ENCODE measurements around the gene SMIM10. TPM values are rescaled to one million over a fixed set of nuclear protein-coding genes. Genes with fewer than 3 reads are reported as not detected.

The SMIM10 gene
- 11.4 and 14.3 TPM in 2 replicates for total RNA-seq

GRCh38 chrX:134990801-134991481, at the start of gene SMIM10:
SMIM10 (plus strand) TSS chrX:134990991; CDS start chrX:134991096, 105 bp downstream.

Other genes starting within 250 kb of the SMIM10 start
- 6.2 and 12.6 TPM in 2 replicates for gene PABIR2, start 193.8 kb upstream of the SMIM10 start, total RNA-seq
- gene MOSPD1, start 75.7 kb upstream of the SMIM10 start, total RNA-seq = 12.5 and 17.5 TPM in 2 replicates
- gene RTL8B, start 31.6 kb downstream of the SMIM10 start, total RNA-seq = 18.3 and 21.0 TPM in 2 replicates
- 190 and 221 TPM in 2 replicates for gene RTL8C, start 41.4 kb downstream of the SMIM10 start, total RNA-seq
- gene RTL8A, start 61.1 kb downstream of the SMIM10 start, total RNA-seq = 38.4 and 45.4 TPM in 2 replicates
- gene SMIM10L2B, start 107.7 kb downstream of the SMIM10 start, total RNA-seq = 1.8 and 1.9 TPM in 2 replicates
- not detected in 2 replicates for gene ETDB, start 129.5 kb downstream of the SMIM10 start, total RNA-seq
- gene CT55, start 180.4 kb downstream of the SMIM10 start, total RNA-seq = not detected in 2 replicates

Measured in bronchus fibroblast of lung (primary cell).